ENCODE data around the gene MRPL3.
"Not testable (repeated sequence)": the region's sequence is repeated elsewhere in the genome, so short reads cannot be mapped to it uniquely, and the experiment has no call there.

MRPL3 gene

DNA sequence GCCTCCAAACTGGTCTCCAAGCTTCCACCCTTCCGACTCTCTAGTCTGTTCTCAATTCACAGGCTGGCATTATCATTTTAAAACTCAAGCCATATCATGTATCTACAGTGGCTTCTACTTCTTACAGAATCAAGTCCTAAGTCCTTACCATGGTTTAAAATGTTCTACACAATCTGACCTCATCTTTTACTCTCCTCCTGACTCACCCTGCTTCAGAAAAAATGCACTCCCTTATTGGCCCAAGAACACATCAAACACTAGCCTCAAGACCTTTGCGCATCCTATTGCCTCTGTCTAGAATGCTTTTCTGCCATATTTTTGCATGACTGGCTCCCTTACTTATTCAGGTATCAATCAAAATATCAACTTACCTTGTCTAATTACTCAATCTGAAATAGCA is 11.0 kb downstream of the MRPL3 start:
- no peak for DNase-seq

DNA sequence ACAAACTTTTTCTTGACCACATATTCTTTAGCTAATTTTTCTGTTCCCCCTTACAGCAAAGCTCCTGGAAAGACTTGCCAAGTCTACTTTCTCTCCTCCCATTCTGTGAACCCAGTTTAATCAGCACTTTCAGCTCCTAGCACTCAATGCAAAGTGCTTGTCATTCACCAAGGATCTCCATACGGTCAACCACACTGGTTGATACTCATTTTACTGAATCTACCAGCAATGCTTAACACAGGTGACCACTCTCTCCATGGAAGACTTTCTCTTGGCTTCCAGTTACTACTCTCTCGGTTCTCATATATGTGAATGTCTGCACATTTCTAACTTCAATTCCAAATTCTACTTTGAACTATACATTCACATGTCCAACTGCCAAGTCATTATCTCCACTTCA is 11.7 kb downstream of the MRPL3 start:
- no peak for DNase-seq

DNA sequence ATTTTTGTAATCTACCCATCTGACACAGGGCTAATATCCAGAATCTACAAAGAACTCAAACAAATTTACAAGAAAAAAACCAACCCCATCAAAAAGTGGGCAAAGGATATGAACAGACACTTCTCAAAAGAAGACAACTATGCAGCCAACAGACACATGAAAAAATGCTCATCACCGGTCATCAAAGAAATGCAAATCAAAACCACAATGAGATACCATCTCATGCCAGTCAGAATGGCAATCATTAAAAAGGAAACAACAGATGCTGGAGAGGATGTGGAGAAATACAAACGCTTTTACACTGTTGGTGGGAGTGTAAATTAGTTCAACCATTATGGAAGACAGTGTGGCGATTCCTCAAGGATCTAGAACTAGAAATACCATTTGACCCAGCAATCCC is 16.2 kb downstream of the MRPL3 start:
- not testable (repeated sequence) for DNase-seq

DNA sequence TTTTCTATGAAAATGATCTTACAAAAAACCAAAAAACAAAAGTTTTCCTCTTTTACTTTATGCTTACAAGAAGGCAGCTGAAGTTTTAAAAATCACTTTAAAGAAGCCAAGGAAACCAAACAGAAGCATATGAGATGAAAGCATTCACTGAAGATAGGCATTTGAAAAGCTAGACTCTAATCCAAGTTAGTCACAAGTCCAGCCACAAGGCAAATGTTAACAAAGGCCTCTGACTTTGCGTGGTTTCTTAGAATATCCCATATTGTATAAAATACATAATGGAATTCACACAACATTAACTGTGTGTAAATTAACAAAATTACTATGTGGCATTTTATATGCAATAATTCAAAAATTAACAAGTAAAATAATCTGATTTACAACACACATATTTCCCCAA is 17.7 kb downstream of the MRPL3 start:
- no peak for DNase-seq

DNA sequence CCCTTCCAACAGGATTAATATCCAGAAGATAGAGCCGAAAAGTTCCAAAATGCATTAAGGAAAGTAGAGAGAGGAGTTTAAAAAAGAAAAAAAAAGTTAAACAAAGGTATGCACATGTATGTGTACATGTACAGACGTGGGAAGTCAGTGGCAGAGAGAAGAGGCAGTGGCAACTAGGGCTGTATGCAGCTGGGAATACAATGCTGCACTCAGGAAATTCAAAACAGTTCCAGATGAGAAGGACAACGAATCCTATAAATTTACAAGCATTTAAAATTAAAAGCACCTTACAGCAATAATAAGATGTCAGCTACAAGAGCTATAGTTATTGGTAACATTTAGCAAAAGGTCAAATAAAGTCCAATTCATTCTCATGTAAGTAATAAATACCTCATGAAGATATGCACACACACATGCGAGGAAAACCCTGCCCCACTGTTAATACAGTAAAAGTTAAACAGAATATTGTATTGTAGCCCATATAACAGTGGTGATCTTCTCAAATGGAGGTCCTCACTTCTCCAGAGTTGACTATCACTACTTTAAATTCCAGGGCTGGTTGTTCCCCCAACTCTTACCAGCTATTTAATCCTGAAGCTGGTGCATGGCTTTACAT is 18.2 kb downstream of the MRPL3 start:
- DNase-seq, result no peak

DNA sequence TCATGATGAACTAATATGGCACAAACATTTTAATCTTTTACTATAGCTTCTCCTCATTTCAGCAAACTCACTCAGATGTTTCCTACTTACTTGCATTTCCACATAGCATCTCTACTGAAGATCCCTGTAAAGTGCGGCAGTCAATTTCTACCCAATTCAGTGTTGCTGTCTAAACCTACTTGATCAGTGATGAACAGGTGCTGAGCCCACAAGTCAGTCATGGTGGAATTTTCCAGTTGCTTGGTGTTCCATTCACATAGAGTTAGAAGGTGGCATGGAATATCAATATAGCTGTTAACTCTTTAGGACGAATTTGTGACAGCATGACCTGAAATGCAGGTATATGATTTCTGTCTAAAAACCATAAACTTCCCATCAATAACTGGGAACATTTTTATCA is 22.7 kb downstream of the MRPL3 start:
- no peak for DNase-seq

DNA sequence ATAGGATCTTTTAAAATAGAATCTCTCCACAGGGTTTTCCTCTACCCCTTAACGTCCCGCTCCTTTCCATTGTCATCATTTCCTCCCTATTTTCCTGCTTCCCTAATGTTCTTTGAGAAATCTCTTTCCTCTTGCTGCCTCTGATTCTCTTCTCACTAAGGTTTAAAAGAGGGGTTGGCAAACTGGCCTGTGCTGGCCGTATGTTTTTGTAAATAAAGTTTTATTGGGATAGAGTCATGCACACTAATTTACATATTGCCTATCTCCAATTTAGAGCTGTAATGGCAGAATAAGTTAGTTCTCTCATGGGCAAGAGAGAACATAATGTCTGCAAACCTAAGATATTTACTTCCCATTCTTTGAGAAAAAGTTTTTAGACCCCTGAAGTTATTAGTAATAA is 25.0 kb downstream of the MRPL3 start:
- no peak for DNase-seq

DNA sequence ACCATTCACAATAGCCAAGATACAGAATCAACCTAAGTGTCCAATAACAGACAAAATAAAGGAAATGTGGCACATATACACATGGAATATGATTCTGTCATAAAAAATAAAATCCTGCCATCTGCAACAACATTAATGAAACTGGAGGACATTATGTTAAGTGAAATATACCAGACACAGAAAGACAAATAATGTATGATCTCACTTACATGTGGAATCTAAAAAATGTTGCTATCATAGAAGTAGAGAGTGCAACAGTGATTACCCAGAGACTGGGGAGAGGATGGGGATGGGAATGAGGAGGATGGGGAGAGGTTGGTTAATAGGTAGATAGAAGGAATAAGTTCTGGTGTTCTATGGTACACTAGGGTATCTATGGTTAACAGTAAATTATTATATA is 28.7 kb downstream of the MRPL3 start:
- no peak for DNase-seq

DNA sequence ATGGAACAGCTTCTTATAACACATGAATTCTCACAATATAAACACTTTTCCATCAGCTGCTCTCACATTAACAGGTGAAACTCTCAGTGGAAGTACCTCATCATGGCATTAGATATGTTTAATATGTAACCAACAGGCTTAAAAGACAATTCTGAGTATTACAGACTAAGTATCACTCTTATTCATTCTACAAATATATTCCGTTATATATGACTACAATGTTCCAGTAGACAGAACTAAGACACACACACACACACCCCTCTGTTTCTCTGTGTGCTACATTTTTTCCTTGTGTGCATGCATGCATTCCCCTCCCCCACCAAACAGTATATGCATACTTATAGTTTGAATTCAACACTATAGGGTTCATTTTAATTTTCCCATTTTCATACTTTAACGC is 32.4 kb downstream of the MRPL3 start:
- no peak for DNase-seq

DNA sequence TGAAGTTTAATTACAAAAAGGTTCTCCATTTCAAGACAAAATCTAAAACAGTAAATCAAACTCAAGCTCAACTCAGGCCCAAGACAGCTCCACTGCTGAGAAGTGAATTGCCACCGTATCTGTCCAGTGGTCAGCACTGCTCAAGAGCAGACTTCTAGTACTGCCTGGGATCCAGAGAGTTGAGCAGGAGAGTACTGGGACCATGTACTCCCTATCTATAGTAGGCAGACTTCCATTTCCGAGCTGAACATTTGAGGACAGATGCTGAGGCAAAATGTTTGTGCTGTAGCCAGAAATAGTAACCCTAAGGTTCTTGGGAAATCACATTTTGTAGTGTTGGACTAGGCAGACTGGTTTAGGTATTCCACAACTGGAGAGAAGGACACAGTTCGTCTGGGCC is 44.1 kb downstream of the MRPL3 start:
- DNase-seq, result no peak

DNA sequence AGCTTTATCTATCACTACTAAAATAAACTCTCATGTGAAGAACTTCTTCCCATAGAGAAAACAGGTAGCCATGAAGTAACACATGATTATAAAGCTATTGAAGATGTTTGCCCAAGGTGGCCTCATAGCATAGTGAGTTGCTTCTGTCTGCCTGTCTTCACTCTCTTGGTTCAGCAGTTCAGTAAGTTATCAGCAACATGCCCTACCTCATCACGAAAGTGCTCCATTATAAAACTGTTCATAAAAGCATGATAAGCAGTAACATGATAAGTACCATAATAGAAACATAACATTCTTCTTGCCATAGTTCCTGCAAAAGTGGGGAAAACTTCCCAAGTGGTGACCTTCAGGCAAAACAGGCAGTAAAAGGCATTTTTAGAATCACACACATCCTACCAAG is 45.6 kb downstream of the MRPL3 start:
- no peak for DNase-seq

DNA sequence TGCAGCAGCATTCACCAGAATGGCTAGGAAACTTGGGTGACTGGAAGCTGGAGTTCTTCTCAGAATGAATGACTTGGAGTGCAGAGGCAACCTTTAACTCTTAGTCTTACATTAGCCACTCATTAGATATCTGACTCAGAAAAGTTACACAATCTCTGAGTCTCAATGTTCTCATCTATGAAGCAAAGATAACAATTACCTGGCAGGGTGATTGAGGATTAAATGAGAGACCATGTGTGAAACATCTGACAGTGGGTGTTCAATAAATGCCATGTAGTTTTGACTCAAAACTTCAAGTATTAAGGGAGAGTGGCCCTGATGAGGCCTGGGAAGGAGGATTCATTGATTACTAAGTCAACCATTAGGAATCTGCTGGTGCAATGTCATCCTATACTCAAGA is 48.3 kb downstream of the MRPL3 start:
- no peak for DNase-seq

DNA sequence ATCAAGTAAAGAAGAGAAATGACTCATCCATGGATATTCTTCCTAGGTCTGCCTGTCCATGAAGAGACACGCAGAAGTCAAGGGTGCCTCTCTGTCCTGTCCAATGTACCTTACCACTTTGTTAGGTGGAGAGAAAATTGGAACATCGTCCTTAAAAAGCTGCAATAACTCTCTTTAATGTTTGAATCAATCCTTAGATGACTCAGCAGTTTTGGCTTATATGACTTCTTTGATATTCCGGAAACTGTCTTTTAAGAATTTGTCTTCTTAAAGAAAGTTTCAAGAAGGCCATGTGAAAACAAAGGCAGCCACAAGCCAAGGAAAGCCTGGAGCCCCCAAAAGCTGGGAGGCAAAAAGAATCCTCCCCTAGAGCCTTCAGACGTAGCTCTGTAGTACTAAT is 49.2 kb downstream of the MRPL3 start:
- no peak for DNase-seq

DNA sequence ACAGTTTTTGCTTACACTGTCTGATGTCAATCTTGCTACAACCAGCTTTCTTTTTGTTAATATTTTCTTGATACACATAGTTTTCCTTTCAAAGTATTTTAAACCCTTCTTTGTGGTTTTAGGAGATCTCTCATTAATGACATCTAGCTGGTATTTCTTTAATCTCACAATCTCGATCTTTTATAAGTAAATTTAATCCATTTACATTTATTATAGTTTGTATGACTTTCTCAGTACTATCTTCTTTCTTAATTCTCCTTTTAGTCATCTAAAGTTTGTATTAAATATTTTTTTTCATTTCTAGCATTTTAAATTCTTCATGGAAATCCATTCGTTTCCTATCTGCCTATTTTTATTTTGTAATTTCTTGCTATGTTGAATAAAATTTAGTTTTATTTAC is 55.4 kb downstream of the MRPL3 start:
- DNase-seq, result no peak

DNA sequence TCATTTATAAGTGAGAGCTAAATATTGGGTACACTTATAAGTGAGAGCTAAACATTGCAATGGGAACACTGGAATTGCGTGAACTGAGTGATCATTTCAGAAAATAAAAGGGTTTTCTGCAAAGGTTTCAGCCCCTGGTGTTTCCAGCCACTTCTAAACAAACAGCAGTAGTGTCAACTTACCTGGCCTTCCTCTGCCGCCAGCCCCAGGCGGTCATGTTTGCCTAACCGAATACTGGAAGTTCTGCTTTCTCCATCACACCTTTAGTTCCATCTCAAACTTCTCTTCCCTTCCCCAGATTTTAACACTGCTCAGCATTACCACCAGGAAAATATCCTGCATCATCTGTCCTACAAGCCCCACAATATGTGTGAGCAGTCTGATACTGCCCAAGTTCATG is 58.6 kb downstream of the MRPL3 start:
- no peak for DNase-seq

DNA sequence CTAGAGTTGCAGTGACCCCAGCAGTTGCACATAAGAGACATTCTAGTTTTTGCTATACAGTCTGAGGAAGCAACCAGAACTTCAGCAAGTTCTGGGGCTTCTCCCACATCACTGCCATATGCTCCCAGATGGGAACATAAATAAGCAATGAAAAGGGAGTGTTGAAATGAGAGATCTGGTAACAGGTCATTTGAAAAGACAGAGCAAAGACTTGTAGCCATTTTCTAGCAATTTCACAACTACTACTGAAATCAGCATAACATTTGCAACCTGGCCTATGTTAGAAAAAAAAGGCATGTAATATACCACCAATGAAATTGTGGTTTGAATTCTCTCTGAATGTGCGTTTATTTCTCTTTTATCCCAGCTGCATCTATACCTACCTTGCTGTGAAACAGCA is 63.7 kb downstream of the MRPL3 start:
- DNase-seq, result no peak

DNA sequence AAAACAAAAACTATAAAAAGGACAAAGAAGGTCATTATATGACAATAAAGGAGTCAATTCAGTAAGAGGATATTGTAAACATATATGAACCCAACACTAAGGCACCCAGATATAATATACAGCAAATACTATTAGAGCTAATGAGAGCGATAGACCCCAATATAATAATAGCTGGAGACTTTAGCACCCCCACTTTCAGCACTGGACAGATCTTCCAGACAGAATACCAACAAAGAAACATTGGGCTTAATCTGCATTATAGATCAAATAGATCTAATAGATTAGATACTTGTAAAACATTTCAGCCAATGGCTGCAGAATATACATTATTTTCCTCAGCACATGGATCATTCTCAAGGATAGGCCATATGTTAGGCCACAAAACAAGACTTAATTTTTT is 67.8 kb downstream of the MRPL3 start:
- no peak for DNase-seq

DNA sequence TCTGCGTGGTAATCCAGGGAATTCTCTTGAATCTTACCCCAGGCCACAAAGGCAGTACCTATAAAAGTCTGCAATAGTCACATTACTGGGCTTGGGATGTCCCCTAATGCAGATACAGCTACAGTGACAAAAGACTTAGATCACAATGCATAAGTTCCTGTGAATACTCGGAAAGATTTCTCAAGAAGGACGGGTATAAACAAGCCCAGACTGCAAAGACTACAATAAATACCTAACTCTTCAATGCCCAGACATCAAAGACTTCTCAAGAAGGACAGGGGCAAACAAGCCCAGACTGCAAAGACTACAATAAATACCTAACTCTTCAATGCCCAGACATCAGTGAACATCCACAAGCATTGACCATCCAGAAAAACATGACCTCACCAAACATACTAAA is 70.3 kb downstream of the MRPL3 start:
- DNase-seq, result no peak

DNA sequence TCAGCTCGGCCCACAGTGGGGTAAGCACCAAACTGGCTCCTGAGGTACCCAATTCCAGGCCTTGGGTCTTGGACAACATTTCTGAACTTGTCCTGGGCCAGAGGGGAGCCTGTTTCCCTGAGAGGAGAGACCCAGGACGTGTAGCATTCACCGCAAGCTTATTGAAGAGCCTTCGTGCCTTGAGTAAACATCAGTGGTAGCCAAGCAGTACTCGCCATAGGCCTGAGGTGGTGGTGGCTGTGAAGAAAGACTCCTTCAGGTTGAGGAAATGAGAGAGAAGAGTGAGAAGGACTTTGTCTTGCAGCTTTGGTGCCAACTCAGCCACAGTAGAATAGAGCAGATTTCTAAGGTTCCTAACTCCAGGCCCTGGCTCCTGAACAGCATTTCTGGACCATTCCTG is 71.0 kb downstream of the MRPL3 start:
- no peak for DNase-seq

DNA sequence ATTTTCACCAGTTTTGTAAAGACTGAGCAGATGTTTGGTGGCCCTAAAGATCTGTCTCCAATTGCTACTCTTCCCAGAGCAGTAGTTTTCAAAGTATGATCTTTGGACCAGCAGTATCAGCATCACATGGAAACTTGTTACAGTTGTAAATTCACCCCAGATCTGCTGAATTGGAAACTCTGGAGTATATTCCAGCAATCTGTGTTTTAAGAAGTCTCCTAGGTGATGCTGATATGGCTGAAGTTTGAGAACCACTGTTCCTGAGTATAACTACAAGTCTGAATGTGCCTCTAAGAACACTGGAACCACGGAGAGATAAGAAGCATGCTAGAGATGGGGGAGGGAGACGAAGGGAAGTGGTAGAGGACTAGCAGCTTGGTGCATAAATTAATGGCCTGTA is 75.5 kb downstream of the MRPL3 start:
- no peak for DNase-seq

DNA sequence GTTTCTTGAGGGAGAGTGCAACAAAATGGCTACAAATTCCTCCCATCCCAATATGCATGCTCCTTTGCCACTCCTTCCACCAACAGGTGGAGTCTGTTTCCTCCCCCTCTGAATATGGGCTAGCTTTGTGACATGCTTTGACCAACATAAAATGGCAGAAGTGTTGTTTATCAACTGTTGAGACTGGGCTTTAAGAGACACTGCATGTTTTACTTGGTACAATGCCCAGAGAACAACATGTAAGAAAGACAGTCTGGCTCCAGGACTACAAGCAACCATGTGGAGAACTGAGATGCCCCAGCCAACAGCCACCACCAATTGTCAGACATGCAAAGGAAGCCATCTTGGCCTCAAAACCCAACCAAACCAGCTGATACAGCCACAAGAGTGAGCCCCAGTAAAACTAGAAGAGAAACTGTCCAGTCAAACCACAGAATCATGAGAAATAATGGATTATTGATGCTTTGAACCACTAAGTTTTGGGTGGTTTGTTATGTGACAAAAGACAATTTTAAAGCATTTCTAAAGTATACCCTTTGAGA is 80.7 kb downstream of the MRPL3 start:
- DNase-seq, result no peak

DNA sequence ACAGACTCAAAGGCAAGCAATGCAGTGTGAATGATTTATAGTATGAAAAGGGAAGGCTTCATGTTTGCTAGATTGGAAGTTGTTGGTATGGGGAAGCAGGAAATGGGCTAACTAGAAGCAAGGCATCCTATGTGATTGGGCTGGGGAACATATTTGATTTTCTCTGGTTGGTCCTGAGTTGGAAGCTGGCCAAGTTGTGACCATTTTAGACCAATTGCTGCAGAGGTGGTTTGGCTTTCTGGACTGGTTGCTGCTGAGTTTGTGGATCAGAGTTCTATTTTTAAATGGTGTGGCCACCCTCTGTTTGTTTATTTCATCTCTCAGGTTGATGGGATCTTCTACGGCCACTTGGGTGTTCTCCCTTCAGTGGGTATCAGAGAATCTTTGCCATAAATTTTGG is 81.5 kb downstream of the MRPL3 start:
- DNase-seq, result no peak

DNA sequence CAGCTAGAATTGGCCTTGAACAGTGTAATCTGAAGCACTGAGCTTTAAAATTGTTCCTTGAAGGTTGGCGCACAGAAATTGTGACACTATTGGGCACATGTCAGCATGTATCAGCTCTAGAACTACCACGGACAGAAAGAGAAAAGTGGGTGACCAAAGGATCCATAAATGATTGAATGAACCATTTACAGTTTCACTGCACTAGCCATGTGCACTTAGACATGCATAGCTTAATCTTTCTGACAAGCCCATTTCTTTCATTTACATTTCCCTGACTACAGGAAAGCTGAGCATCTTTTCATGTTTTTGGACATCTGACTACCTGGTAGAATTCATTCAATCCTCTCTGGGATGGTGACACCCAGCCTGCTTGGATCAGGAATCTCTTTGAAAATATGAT is 85.0 kb downstream of the MRPL3 start:
- DNase-seq, result no peak

Data from SHP77 treated with DMSO at 0.1 percent for 48 hours (cell line).